ENCODE results near the gene DAND5.
"Not testable (repeated sequence)": the region's sequence is repeated elsewhere in the genome, so short reads cannot be mapped to it uniquely, and the experiment has no call there.

Gene DAND5

DNA sequence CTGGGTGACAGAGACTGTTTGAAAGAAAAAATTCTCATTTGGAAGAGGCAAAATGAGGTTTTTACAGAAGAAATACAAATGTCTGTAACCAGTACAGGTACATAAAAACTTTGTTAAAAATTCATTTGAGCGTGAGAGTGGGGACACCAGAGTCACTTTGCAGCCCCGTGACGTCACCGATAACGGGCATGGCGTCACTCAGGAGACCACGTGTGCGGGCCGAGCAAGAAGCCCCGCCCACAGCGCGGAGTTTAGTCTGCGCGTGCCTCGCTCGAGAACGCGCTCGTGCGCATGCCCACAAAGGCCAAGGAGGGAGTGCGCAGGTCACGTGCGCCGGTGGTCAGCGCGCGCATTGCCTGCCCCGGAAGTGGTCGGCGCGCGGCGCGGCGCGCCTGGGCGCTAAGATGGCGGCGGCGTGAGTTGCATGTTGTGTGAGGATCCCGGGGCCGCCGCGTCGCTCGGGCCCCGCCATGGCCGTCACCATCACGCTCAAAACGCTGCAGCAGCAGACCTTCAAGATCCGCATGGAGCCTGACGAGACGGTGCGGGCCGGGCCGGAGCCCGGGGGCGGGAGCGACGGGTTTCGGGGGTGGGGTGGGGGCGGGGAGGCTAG lies 23.8 kb upstream of the DAND5 start, which contains the start of gene RAD23A:
Gene RAD23A (plus strand): TSS at position 384 of the 613 bp plus-strand sequence. CDS start 87 bp downstream, at position 471.
- in situ Hi-C loops (cut with MboI; ENCODE audit: low sequenced_read_pairs): no loop called here

DNA sequence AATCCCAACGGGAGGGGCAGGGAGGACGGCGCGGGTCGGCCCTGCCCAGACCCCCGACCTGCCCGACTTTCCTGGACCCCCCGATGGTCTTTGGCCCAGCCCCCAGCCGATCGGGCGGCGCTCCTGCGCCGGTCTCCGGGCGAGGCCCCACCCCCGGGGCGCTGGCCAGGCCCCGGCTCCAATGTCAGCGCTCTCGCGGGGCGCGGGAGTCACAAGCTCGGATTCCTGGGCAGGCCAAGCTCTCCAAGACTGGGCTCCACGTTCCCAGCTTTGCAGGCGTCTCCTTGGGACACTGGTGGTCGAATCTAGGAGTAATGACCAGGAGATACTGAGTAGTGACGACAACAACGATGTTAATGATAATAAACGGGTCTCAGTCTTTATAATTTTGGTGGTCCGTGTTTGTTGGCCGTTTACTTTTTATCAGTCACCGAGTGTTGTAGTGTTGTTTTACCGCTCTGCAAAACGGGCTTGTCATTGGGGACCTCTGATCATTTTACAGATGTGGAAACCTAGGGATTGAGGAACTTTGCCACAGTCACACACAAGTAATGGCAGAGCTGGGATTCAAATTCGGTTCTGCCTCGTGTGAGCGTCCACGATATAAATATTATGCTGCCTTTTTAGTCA lies 23.2 kb upstream of the DAND5 start:
- in situ Hi-C loops (cut with MboI; ENCODE audit: low sequenced_read_pairs): no loop called here

DNA sequence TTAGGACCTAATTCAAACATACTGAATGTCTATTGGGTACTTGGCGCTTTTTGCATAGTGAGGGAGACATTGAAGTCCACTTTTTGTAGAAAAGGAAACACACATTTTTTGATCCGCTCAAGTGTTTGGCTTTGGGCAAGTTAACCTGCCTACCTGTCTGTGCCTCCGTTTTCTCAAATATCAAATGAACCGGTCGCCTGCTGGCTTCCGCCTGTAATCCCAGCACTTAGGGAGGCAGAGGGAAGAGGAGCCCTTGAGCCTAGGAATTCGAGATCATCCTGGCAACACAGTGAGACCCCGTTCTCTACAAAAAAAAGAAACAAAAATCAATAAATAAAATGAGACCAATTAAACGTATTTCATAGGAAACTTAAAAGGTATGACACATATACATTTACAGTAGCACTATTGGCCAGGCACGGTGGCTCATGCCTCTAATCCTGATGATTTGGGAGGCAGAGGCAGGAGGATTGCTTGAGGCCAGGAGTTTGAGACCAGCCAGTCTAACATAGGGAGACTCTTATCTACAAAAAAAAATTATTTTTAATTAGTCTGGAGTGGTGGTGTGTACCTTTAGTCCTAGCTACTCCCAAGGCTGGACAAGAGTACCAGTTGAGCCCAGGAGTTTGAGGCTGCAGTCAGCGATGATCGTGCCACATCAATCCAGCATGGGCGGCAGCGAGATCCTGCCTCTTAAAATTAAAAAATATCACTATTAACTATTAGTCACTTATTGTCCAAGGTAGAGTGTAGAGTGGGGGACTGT lies 22.5 kb upstream of the DAND5 start:
- in situ Hi-C loops (cut with MboI; ENCODE audit: low sequenced_read_pairs): no loop called here

DNA sequence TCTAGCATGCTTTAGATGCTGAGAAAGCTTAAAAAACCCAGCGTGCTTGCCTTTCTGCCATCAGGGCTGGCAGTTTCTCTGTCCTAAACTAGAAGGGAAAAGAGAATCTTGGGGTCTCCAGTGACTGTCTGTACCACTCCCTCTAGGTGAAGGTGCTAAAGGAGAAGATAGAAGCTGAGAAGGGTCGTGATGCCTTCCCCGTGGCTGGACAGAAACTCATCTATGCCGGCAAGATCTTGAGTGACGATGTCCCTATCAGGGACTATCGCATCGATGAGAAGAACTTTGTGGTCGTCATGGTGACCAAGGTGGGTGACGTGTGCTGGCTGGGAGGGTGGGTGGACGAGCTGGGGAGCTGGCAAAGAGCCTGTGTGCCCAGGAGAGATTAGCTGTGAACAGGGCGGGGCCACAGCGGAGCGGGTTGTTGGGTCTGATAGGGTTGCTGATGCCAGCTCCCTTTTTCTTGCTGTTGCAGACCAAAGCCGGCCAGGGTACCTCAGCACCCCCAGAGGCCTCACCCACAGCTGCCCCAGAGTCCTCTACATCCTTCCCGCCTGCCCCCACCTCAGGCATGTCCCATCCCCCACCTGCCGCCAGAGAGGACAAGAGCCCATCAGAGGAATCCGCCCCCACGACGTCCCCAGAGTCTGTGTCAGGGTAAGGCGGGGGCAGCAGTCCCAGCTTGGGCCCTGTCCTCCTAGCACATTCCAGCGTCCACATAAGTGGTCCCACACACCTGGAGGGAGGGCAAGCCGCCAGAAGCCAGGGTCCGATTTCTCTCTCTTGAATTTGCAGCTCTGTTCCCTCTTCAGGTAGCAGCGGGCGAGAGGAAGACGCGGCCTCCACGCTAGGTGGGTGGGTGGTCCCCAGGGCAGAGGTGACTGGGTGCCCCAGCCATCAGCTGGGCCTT lies 21.4 kb upstream of the DAND5 start:
- in situ Hi-C loops (cut with MboI; ENCODE audit: low sequenced_read_pairs): no loop called here

DNA sequence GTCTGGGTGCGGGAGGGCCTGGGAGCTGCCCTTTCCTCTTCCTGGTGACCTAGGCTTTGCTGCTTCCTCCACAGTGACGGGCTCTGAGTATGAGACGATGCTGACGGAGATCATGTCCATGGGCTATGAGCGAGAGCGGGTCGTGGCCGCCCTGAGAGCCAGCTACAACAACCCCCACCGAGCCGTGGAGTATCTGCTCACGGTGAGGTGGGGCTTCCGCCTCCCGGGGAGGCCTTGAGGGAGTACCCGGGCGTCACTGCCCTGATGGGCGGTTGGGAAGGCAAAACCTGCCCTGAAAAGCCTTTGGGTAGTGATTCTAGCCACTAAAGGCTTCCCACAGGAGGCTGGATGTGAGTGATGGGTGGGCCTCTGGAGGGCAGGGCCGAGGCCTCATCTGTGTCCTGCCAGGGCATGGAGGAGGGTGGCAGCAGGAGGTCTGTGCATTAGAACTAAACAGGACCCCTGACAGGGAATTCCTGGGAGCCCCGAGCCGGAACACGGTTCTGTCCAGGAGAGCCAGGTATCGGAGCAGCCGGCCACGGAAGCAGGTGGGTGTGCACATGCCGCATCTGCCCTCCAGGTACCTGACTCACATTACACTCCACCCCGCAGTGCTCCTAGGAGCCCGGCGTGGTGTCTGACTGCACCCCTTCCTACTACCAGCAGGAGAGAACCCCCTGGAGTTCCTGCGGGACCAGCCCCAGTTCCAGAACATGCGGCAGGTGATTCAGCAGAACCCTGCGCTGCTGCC lies 20.6 kb upstream of the DAND5 start:
- in situ Hi-C loops (cut with MboI; ENCODE audit: low sequenced_read_pairs): no loop called here

DNA sequence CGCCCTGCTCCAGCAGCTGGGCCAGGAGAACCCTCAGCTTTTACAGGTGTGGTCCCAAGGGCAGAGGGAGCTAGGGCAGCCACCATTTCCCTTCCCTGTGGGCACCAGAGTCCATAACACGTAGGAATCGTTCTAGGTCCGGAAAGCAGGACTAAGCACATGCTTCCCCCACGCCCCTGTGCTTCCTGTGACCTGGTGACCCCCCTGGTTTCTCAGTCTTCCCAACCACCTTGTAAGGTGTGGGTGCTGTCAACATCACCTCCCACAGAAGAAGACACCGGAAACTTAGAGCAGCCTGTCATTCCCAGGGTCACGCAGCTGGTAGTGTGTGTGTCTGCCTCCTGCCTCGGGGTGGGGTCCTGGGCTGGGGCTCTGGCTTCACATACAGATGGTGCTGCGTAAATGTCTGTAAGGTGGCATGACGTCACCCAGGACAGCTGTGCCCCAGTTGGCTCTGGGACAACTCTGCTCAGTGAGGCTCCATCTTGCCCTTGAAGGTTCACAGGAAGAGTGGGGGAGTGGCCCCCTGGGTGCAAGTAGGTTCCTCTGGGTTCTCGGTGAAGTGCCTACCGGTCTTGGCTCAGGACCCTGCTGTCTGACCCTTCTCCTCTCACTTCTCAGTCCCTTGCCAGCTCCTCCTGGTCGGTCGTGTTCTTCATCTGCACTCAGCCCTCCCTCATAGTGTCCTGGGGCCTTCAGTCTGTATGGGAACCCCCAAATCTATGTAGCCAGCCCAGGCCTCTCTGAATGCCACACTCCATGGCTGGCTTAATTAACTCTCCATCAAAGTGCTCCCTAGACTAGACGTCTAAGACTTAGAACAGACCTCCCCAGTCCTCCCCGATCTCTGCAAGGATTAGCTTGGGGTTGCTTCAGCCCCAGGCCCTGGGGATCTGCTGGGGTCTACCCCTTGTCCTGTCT lies 19.8 kb upstream of the DAND5 start:
- in situ Hi-C loops (cut with MboI; ENCODE audit: low sequenced_read_pairs): no loop called here

DNA sequence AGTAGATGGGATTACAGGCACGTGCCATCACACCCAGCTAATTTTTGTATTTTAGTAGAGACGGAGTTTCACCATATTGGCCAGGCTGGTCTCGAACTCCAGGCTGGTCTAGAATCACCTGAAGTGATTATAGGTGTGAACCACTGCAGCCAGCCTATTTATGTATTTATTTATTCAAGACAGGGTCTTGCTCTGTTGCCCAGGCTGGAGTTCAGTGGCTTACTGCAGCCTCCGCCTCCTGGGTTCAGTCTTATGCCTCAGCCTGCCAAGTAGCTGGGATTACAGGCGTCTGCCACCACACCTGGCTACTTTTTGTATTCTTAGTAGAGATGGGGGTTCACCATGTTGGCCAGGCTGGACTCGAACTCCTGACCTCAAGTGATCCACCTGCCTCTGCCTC lies 17.3 kb upstream of the DAND5 start:
- in situ Hi-C loops (cut with MboI; ENCODE audit: low sequenced_read_pairs): not testable (repeated sequence)

DNA sequence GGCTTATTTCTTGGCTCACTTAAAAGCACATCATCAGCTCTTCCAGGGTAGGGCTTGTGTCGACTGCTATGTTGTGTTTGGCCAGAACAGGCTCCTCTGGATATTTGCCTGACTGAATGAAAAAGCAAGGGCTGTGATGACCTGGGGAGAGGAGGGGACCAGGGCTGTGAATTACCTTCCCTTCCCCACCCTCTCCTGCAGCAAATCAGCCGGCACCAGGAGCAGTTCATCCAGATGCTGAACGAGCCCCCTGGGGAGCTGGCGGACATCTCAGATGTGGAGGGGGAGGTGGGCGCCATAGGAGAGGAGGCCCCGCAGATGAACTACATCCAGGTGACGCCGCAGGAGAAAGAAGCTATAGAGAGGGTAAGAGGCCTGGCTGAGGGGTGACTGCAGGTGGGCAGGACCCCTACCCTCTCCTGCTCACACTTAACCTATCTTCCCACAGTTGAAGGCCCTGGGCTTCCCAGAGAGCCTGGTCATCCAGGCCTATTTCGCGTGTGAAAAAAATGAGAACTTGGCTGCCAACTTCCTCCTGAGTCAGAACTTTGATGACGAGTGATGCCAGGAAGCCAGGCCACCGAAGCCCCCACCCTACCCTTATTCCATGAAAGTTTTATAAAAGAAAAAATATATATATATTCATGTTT lies 16.8 kb upstream of the DAND5 start:
- in situ Hi-C loops (cut with MboI; ENCODE audit: low sequenced_read_pairs): no loop called here

DNA sequence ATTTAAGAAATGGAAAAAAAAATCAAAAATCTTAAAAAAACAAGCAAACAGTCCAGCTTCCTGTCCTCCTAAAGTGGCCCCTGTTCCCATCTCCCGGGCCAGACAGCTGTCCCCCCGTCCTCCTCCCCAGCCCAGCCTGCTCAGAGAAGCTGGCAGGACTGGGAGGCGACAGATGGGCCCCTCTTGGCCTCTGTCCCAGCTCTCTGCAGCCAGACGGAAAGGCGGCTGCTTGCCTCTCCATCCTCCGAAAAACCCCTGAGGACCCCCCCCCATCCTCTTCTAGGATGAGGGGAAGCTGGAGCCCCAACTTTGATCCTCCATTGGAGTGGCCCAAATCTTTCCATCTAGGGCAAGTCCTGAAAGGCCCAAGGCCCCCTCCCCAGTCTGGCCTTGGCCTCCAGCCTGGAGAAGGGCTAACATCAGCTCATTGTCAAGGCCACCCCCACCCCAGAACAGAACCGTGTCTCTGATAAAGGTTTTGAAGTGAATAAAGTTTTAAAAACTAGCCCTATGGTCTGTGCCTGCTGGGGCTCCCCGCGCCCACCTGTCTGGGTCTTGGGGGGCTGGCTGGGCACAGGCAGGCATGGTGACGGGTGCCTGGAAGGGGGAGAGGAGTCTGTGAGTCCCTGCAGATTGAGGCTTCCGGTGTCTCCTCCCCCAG lies 16.1 kb upstream of the DAND5 start:
- in situ Hi-C loops (cut with MboI; ENCODE audit: low sequenced_read_pairs): no loop called here

DNA sequence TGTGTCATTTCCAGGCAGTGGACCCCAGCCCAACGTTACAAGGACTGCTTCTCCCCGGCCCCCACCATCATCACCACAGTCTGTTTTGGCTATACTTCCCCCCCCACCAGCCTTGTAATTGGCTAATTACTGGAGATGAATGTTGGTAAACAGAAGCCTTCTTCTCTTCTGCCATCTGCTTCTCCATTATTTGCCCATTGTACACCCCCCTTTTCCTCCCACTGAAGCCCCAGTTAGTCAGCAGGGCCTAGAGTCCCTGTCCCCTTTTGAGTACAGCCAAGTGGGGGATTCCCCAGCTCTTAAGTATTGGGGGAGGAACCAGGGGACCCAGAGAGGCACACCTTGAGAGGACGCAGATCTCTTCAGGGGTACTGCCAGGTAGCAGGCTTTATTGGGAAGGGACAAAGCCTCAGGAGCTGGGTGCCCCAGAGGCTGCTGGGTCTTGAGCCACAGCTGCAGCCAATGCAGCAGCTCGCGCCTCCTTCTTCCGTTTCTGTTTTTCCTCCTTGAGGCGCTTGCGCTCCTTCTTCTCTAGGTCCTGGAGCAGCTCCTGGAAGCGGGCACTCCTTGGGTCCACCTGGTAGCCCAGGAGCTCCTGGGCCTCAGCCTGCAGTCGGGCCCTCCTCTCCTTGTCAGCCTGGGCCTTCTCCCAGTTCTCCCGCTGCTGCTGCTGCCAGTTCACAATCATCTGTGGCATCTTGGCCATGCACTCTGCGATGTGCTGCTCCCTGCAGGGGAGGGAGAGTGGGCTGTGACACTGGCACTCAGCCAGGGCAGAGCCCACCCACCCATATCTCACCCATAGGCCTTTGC lies 15.4 kb upstream of the DAND5 start:
- in situ Hi-C loops (cut with MboI; ENCODE audit: low sequenced_read_pairs): no loop called here

DNA sequence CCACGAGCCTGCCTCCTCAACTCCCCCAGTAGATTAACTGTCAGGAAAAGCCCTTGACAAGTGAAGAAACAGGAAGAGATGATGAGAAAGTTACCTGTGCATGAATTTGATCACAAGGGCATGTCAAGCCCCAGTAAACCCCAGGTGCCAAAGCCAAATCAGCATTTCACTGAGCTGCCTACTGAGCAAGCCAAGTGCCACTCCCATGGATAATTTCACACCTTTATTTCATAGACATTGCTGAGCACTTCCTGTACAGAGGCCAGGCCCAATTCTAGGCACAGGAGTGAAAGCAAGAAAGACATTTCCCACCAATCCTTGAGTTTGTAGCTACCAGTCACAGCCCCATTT lies 14.8 kb upstream of the DAND5 start:
- in situ Hi-C loops (cut with MboI; ENCODE audit: low sequenced_read_pairs): no loop called here

DNA sequence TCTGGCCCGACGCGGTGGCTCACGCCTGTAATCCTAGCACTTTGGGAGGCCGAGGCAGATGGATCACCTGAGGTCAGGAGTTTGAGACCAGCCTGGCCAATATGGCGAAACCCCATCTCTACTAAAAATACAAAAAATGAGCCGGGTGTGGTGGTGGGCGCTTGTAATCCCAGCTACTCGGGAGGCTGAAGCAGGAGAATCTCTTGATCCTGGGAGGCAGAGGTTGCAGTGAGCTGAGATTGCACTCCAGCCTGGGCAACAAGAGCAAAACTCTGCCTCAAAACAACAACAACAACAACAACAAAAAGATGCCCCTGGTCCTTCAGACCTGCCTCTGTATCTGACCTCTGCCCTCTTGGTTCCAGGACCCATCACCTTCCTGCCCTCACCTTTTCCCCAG lies 13.8 kb upstream of the DAND5 start:
- in situ Hi-C loops (cut with MboI; ENCODE audit: low sequenced_read_pairs): not testable (repeated sequence)

DNA sequence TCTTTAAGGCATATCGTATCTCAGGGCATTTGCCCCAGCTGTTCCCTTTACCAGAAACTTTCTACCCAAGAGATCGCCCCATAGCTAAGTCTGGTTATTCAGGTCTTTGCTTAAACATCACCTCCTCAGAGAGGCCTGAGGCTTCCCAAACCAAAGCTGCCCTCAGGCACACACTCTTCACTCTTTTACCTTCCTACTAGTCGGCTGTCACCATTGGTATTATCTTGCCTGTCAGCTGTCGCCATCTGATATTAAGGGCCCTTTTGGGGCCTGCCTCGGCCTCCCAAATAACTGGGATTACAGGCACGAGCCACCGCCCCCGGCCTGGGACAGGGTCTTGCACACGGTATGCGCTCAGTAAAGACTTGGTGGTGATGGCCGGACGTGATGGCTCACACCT lies 13.4 kb upstream of the DAND5 start:
- in situ Hi-C loops (cut with MboI; ENCODE audit: low sequenced_read_pairs): no loop called here

DNA sequence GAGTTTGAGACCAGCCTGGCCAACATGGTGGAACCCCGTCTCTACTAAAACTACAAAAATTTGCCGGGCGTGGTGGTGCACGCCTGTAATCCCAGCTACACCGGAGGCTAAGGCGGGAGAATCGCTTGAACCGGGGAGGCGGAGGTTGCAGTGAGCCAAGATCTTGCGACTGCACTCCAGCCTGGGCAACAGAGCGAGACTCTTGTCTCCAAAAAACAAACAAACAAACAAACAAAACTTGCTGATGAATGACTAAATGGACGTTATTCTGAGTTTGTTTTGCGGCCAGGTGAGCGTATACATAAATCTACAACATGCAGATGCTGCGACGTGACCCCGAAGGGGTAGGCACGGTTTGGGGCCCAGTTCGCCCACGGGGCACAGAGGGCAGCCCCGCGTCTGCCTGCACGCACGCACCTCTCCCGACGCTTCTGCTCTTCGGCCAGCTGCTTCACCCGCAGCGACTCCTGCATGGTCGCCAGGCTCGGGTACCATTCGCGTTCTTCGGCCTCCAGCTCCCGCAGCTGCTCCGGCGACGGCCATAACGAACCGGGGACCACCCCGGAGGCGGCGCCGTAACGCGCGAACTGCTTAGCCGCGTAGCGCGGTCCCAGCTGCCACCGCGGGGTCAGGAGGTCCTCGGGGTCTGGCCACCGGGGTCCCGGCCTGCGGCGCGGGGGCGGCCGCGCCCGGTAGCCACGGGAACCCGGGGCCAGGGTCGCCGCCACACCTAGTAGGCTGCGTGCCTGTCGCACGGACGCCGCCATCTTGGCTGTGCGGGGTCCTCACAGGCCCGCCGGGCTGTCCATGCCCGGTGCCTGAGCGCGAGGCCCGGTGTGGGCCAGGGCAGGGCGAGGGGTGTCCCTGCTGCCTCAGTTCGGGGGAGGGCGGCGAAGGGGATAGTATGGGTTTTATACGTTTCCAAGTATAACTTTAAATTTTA lies 12.7 kb upstream of the DAND5 start, which contains the start of gene GADD45GIP1:
Gene GADD45GIP1 (minus strand): TSS at position 778 of the 943 bp plus-strand sequence. CDS start 11 bp downstream, at position 767.
- in situ Hi-C loops (cut with MboI; ENCODE audit: low sequenced_read_pairs): no loop called here

DNA sequence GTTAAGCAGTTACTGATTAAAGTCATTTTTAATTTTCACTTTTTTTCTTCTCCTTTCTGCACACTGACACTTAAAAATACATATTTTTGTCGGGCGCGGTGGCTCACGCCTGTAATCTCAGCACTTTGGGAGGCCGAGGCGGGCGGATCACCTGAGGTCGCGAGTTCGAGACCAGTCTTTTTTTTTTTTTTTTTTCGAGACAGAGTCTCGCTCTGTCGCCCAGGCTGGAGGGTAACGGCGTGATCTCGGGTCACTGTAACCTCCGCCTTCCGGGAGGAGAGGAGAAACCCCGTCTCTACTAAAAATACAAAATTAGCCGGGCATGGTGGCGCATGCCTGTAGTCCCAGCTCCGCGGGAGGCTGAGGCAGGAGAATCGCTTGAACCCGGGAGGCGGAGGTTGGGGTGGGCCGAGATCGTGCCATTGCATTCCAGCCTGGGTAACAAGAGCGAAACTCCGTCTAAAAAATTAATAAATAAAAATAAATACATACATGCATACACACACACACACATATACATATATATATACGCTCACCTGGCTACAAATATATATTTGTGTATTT lies 11.9 kb upstream of the DAND5 start:
- in situ Hi-C loops (cut with MboI; ENCODE audit: low sequenced_read_pairs): not testable (repeated sequence)

DNA sequence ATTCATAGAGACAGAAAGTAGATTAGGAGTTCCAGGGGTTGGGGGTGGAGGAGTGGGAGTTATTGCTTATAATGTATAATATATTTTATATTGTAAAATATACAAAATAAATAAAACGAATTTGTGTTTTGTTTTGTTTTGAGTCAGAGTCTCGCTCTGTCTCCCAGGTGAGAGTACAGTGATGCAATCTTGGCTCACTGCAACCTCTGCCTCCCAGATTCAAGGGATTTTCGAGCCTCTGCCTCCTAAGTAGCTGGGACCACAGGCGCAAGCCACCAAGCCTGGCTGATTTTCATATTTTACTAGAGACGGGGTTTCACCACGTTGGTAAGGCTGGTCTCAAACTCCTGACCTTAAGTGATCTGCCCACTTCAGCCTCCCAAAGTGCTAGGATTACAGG lies 9.9 kb upstream of the DAND5 start:
- in situ Hi-C loops (cut with MboI; ENCODE audit: low sequenced_read_pairs): no loop called here

All from hTERT RPE-1 (cell line).